Natural killer cell (primary cell): ENCODE data around the gene PPP2R5C. TPM values are rescaled to one million over a fixed set of nuclear protein-coding genes. Genes with fewer than 3 reads are reported as not detected.

Source experiments
- ATAC-seq, 3 donors: fragments of 150-1000 bp in 2 of 3; fragments of 200-7000 bp in 1 of 3; cut with Tn5 transposase; 1 replicate in 1 of 3; 2 replicates in 2 of 3; pipeline ENCODE4 v1.10.0; 2021; ENCODE audit warnings: mild to moderate bottlenecking in 2 of 3, moderate library complexity in 2 of 3
- DNase-seq, 2 donors: peaks; one replicate each; pipeline versions ENCODE4 v3.0.0 to v3.0.0-alpha.2; 2013 to 2021; ENCODE audit warnings: mixed read lengths in 1 of 2
- H3K27ac ChIP-seq: one replicate; pipeline ENCODE4 v1.5.1; 2013; ENCODE audit warnings: mild to moderate bottlenecking, low read length
- H3K27me3 ChIP-seq: one replicate; pipeline ENCODE4 v1.6.1; 2013; ENCODE audit warnings: low read length; ENCODE audit not compliant: control insufficient read depth, insufficient read depth
- H3K36me3 ChIP-seq: one replicate; pipeline ENCODE4 v1.6.1; 2013; ENCODE audit warnings: low read length; ENCODE audit not compliant: control insufficient read depth, insufficient read depth
- H3K4me1 ChIP-seq: one replicate; pipeline ENCODE4 v1.6.1; 2013; ENCODE audit warnings: low read length; ENCODE audit not compliant: control insufficient read depth, insufficient read depth
- H3K4me3 ChIP-seq: one replicate; pipeline ENCODE4 v1.5.1; 2013; ENCODE audit warnings: low read length
- H3K9me3 ChIP-seq: one replicate; pipeline ENCODE4 v1.6.1; 2013; ENCODE audit warnings: low read length; ENCODE audit not compliant: control insufficient read depth, insufficient read depth
- H3K27ac Mint-ChIP-seq, 2 donors: one replicate each; pipeline ENCODE4 v1.8.0; 2022; ENCODE audit warnings: mild to moderate bottlenecking in 2 of 2, mixed read lengths in 2 of 2, moderate library complexity in 1 of 2
- H3K27me3 Mint-ChIP-seq, 2 donors: one replicate each; pipeline ENCODE4 v1.8.0; 2022; ENCODE audit warnings: low read depth in 2 of 2, mixed read lengths in 2 of 2
- H3K36me3 Mint-ChIP-seq: one replicate; pipeline ENCODE4 v1.8.0; 2022; ENCODE audit warnings: mixed read lengths
- H3K4me1 Mint-ChIP-seq, 2 donors: one replicate each; pipeline ENCODE4 v1.8.0; 2022; ENCODE audit warnings: mixed read lengths in 2 of 2
- H3K4me3 Mint-ChIP-seq: one replicate; pipeline ENCODE4 v1.8.0; 2022; ENCODE audit warnings: mild to moderate bottlenecking, moderate library complexity, mixed read lengths
- H3K9me3 Mint-ChIP-seq, 2 donors: one replicate each; pipeline ENCODE4 v1.8.0; 2022; ENCODE audit warnings: mixed read lengths in 2 of 2
- WGBS: methylation state at CpG from one replicate; pipeline ENCODE4 v1.1.7; 2013; ENCODE audit warnings: missing lambda C conversion rate; ENCODE audit not compliant: insufficient coverage; 5-methylcytosine and 5-hydroxymethylcytosine counted together
- intact Hi-C: fragments of 100-400 bp; cut with micrococcal nuclease; formaldehyde crosslinking; loops from one replicate; pipeline ENCODE4 v1.14.2; 2022
- total RNA-seq, 4 donors: library from RNA; stranded (reverse); fragments of 120-200 nt in 1 of 4; gene quantifications; one replicate each; pipeline versions ENCODE4 v1.2.3 to v1.2.4, GENCODE V29; 2013 to 2022
- TF ChIP-seq, protein P1 (sequence below): fragments of 200-600 bp; IDR thresholded peaks from one replicate; pipeline ENCODE4 v1.8.0; 2022; ENCODE audit warnings: antibody characterized with exemption

The PPP2R5C gene
- total RNA-seq, 3 donors from 2014 or later (not counting 1 experiment from before 2014, with no cell fraction given): 716 to 779 (median 736) TPM

DNA sequence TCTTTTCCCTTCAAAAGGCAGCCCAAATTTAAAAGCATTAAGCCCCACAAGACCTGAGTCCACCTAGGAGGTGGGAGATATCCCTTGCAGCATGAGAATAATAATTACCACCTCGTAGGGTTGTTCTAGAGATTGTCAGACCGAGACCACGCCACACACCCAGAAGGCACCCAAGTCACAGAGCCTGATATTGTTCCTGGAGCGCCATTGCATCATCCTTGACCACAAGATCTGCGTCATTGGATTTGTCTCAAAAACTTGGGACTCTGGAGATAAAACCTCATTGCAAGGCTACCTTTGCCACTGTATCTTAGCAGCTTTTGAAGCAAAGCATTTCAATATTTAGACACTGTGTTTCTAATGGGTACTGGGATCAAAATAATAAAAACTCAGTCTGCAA is 29.4 kb upstream of the PPP2R5C start:
- no peak for ATAC-seq
- peak overlapping the region; percentile 47 for H3K4me3 Mint-ChIP-seq

DNA sequence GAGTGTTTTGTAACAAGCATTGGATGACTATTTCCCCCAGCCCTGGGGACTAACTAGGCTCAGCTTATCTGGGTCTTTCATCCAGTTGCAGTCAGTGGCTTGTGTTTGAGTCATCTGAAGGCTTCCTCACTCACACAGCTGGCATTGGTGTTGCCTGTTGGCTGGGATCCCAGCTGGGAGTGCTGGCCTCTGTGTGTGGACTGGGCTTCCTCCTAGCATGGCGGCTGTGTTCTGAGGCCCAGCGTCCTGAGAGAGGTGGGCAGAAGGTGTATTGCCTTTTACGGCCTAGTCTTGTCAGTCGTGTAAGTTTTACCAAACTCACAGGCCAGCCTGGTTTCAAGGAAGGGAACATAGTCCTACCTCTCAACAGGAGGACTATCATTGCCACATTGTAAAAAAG is 28.3 kb upstream of the PPP2R5C start:
- no peaks in the 10 kb centered on the region for H3K9me3 ChIP-seq
- no peaks in the 10 kb centered on the region for H3K27me3 ChIP-seq
- no peak overlapping the region for H3K4me3 ChIP-seq
- H3K36me3 Mint-ChIP-seq: no peaks in the 10 kb centered on the region
- H3K27me3 Mint-ChIP-seq: peaks cover 0 to 2% of the 10 kb centered on the region in 2 donors
- H3K4me1 Mint-ChIP-seq: peaks cover 43 to 58% of the 10 kb centered on the region in 2 donors
- no peaks in the 10 kb centered on the region for H3K36me3 ChIP-seq
- H3K27ac ChIP-seq: no peak overlapping the region
- no peak for ATAC-seq
- peaks cover 35% of the 10 kb centered on the region for H3K4me1 ChIP-seq
- intact Hi-C loops: no loop called here
- 100% methylated on average over 4 of the region's 4 CpGs for WGBS
- no peak overlapping the region for H3K4me3 Mint-ChIP-seq
- no peak for DNase-seq
- TF ChIP-seq, protein P1, sequence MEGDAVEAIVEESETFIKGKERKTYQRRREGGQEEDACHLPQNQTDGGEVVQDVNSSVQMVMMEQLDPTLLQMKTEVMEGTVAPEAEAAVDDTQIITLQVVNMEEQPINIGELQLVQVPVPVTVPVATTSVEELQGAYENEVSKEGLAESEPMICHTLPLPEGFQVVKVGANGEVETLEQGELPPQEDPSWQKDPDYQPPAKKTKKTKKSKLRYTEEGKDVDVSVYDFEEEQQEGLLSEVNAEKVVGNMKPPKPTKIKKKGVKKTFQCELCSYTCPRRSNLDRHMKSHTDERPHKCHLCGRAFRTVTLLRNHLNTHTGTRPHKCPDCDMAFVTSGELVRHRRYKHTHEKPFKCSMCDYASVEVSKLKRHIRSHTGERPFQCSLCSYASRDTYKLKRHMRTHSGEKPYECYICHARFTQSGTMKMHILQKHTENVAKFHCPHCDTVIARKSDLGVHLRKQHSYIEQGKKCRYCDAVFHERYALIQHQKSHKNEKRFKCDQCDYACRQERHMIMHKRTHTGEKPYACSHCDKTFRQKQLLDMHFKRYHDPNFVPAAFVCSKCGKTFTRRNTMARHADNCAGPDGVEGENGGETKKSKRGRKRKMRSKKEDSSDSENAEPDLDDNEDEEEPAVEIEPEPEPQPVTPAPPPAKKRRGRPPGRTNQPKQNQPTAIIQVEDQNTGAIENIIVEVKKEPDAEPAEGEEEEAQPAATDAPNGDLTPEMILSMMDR: no peak
- peak overlapping the region in 1 of 2 donors; percentile 88 for H3K27ac Mint-ChIP-seq
- no peaks in the 10 kb centered on the region for H3K9me3 Mint-ChIP-seq

More for the DNA sequence above, 29.4 kb upstream of the PPP2R5C start:
- TF ChIP-seq, protein P1: no peak
- Histone ChIP-seq H3K27me3 (no peaks in the 10 kb centered on the region), H3K4me3 (no peak overlapping the region), H3K27ac (peak overlapping the region; percentile 92), H3K9me3 (no peaks in the 10 kb centered on the region), H3K4me1 (peaks cover 30% of the 10 kb centered on the region), H3K36me3 (no peaks in the 10 kb centered on the region)
- Mint-ChIP-seq H3K4me1 (peaks cover 46 to 58% of the 10 kb centered on the region in 2 donors), H3K9me3 (no peaks in the 10 kb centered on the region), H3K27ac (peak overlapping the region; percentile 88 to 90), H3K36me3 (no peaks in the 10 kb centered on the region), H3K27me3 (peaks cover 0 to 1% of the 10 kb centered on the region in 2 donors)
- DNase-seq: no peak
- WGBS: 91% methylated on average over 5 of the region's 5 CpGs
- intact Hi-C loops: no loop called here

DNA sequence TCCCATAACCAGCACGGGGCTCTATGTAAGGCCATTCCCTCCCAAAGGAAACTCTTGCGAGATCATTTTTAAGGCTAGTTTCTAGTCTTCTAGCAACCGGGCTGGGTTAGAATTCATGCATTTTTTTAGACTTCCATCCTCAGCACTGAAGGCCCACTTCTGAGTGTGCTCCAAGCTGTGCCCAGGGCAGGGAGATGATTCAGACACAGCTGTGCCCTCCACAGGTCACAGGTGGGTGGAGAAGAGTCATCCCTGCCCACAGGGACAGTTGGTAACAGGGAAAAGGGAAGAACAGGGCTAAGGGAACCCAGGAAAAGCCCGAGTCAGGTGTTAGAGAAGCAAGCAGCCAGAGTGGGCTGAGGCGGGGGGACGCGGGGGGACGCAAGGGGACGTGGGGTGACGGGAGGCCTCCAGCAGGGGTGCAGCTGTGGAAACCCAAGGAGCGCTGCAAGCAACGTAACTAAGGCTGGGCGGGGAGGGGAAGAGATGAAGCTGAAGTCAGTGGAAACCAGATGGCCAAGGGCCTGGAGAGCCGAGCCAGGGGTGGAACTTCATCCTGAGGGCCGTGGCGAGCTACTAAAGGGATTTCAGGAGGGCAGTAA is 27.2 kb upstream of the PPP2R5C start:
- WGBS: 94% methylated on average over 16 of the region's 16 CpGs
- no peaks in the 10 kb centered on the region for H3K36me3 ChIP-seq
- peaks cover 41% of the 10 kb centered on the region for H3K4me1 ChIP-seq
- no peak overlapping the region for H3K4me3 ChIP-seq
- ATAC-seq: no peak
- DNase-seq: no peak
- Mint-ChIP-seq H3K27me3 (peaks cover 0 to 2% of the 10 kb centered on the region in 2 donors), H3K4me3 (no peak overlapping the region), H3K36me3 (no peaks in the 10 kb centered on the region), H3K4me1 (peaks cover 46 to 54% of the 10 kb centered on the region in 2 donors), H3K27ac (no peak overlapping the region), H3K9me3 (no peaks in the 10 kb centered on the region)
- no peaks in the 10 kb centered on the region for H3K27me3 ChIP-seq
- H3K27ac ChIP-seq: no peak overlapping the region
- intact Hi-C loops: no loop called here
- TF ChIP-seq, protein P1: no peak
- no peaks in the 10 kb centered on the region for H3K9me3 ChIP-seq

DNA sequence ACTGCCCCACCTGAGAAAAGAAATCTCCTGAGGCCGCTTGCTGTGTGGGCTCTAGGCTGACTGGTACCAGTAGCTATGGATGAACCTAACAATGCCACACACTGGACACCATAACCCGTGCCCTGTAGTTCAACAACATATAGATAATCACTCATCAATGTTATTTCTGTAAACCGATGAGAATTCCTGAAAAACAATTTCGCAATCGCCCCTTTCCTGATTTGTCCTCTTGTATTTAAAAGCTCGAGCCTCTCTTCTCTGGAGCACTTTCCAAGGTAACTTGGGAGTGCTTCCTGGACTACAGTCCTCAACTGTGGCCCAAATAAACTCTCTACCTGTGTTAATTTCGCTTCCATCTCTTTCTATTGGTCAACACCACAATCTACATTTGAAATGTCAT is 26.1 kb upstream of the PPP2R5C start:
- intact Hi-C loops: no loop called here

More for the DNA sequence above, 26.1 kb upstream of the PPP2R5C start:
- Histone ChIP-seq H3K36me3 (no peaks in the 10 kb centered on the region), H3K4me3 (no peak overlapping the region), H3K27me3 (no peaks in the 10 kb centered on the region), H3K27ac (no peak overlapping the region), H3K9me3 (peaks cover 3% of the 10 kb centered on the region), H3K4me1 (peaks cover 45% of the 10 kb centered on the region)
- H3K27ac Mint-ChIP-seq: peak overlapping the region; percentile 5 to 69
- TF ChIP-seq, protein P1: no peak
- H3K9me3 Mint-ChIP-seq: peaks cover 0 to 2% of the 10 kb centered on the region in 2 donors
- no peaks in the 10 kb centered on the region for H3K36me3 Mint-ChIP-seq
- H3K4me3 Mint-ChIP-seq: no peak overlapping the region
- 91% methylated on average over 7 of the region's 7 CpGs for WGBS
- H3K4me1 Mint-ChIP-seq: peaks cover 42 to 49% of the 10 kb centered on the region in 2 donors
- ATAC-seq: no peak
- H3K27me3 Mint-ChIP-seq: peaks cover 0 to 2% of the 10 kb centered on the region in 2 donors
- no peak for DNase-seq
